IMR-90 (cell line): ENCODE results near the gene AFAP1L2.

ENCODE experiments used
- CEBPB ChIP-seq: IDR thresholded peaks from 2 replicates; pipeline ENCODE4 v1.6.1; 2012; ENCODE audit warnings: low read depth, low read length, improper control_type of control experiment
- FOS ChIP-seq: fragments of 150-350 bp; IDR thresholded peaks from 2 replicates; pipeline ENCODE4 v1.6.1; 2016; ENCODE audit warnings: low read depth, low read length
- MAFK ChIP-seq: IDR thresholded peaks from 2 replicates; pipeline ENCODE4 v1.6.1; 2012; ENCODE audit warnings: low read depth, low read length, improper control_type of control experiment
- MXI1 ChIP-seq: IDR thresholded peaks from 2 replicates; pipeline ENCODE4 v1.6.1; 2012; ENCODE audit warnings: low read depth, mild to moderate bottlenecking, low read length, moderate library complexity, borderline replicate concordance
- NFE2L2 ChIP-seq: fragments of 150-350 bp; IDR thresholded peaks from 2 replicates; pipeline ENCODE4 v1.6.1; 2016; ENCODE audit warnings: low read depth, mild to moderate bottlenecking, low read length
- POLR2A ChIP-seq: IDR thresholded peaks from 2 replicates; pipeline ENCODE4 v1.6.1; 2012; ENCODE audit warnings: mild to moderate bottlenecking, low read depth, low read length
- RAD21 ChIP-seq: IDR thresholded peaks from 2 replicates; pipeline ENCODE4 v1.6.1; 2012; ENCODE audit warnings: low read length, improper control_type of control experiment
- SMC3 ChIP-seq: fragments of 150-350 bp; IDR thresholded peaks from 2 replicates; pipeline ENCODE4 v1.6.1; 2016; ENCODE audit warnings: low read depth, mild to moderate bottlenecking, antibody characterized with exemption, low read length, moderate library complexity
- TF ChIP-seq, protein P1 (sequence below): fragments of 150-350 bp; IDR thresholded peaks from 2 replicates; pipeline ENCODE4 v1.6.1; 2017; ENCODE audit warnings: mild to moderate bottlenecking, antibody characterized with exemption, low read length, low read depth
- TF ChIP-seq, protein P2 (sequence below): conservative IDR thresholded peaks from 2 replicates; pipeline ENCODE4 v1.5.1; 2012; ENCODE audit warnings: mild to moderate bottlenecking, low read depth, low read length, improper control_type of control experiment

DNA sequence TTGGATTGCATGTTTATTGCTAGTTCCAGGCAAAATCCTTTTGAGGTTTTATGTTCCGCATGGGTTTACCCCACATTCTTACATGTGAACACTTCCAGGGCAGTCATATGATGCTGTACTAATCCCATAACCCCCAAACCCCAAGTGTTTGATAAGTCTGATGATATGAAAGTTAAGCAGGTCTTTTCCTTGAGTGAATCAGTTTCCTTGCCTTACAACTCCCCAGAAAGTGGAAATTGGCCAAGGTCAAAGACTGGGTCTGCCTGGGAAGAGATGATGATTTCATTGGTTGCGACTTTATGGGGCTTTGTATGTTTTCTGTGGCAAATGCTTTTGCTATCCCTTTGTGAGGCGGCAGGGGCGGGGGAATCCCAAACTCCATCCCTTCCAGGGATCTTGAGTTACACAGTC lies 24.7 kb downstream of the AFAP1L2 start:
- TF ChIP-seq, protein P1, sequence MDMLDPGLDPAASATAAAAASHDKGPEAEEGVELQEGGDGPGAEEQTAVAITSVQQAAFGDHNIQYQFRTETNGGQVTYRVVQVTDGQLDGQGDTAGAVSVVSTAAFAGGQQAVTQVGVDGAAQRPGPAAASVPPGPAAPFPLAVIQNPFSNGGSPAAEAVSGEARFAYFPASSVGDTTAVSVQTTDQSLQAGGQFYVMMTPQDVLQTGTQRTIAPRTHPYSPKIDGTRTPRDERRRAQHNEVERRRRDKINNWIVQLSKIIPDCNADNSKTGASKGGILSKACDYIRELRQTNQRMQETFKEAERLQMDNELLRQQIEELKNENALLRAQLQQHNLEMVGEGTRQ: no peak
- TF ChIP-seq, protein P2, sequence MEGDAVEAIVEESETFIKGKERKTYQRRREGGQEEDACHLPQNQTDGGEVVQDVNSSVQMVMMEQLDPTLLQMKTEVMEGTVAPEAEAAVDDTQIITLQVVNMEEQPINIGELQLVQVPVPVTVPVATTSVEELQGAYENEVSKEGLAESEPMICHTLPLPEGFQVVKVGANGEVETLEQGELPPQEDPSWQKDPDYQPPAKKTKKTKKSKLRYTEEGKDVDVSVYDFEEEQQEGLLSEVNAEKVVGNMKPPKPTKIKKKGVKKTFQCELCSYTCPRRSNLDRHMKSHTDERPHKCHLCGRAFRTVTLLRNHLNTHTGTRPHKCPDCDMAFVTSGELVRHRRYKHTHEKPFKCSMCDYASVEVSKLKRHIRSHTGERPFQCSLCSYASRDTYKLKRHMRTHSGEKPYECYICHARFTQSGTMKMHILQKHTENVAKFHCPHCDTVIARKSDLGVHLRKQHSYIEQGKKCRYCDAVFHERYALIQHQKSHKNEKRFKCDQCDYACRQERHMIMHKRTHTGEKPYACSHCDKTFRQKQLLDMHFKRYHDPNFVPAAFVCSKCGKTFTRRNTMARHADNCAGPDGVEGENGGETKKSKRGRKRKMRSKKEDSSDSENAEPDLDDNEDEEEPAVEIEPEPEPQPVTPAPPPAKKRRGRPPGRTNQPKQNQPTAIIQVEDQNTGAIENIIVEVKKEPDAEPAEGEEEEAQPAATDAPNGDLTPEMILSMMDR: no peak
- TF ChIP-seq RAD21: no peak
- no peak for TF ChIP-seq POLR2A
- no peak for TF ChIP-seq FOS
- TF ChIP-seq MAFK: no peak
- no peak for TF ChIP-seq CEBPB
- no peak for TF ChIP-seq NFE2L2
- no peak for TF ChIP-seq MXI1
- no peak for TF ChIP-seq SMC3
